ENCODE results near the gene OR7G1. TPM values are rescaled to one million over a fixed set of nuclear protein-coding genes. Genes with fewer than 3 reads are reported as not detected.

The OR7G1 gene
- total RNA-seq, result not detected in 2 replicates

DNA sequence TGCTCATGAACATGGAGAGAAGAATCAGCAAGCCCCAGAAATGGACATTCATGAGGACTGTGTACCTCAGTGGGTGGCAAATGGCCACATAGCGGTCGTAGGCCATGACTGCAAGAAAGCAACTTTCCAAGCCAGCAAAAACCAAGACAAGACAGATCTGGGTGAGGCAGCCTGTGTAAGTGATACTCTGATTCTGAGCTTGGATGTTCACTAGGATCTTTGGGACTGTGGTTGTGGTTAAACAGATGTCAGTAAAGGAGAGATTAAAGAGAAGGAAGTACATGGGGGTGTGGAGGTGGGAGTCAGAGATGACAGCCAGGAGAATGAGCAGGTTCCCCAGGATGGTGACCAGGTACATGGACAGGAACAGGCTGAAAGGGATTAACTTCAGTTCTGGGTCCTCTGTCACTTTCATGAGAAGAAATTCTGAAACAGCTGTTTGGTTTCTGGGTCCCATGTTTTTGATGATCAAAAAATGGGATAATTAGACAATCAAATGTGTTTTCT lies at the start of gene OR7G1:
Gene OR7G1 (minus strand): TSS at position 457 of the 507 bp plus-strand sequence. CDS start 0 bp downstream, at position 457.

GRCh38 chr19:9140159-9140874 lies 24.8 kb upstream of the OR7G1 start, which contains the start of gene ZNF317:
Gene ZNF317 (plus strand): TSS chr19:9140397. CDS start chr19:9156017, 15,620 bp downstream.

GRCh38 chr19:9126900-9127405 lies 11.4 kb upstream of the OR7G1 start, which contains the start of gene OR7G3:
Gene OR7G3 (minus strand): TSS chr19:9126950. CDS start chr19:9126950, 0 bp downstream.

GRCh38 chr19:9107375-9107774 lies 8.2 kb downstream of the OR7G1 start, which contains the start of gene OR7G2:
Gene OR7G2 (minus strand): TSS chr19:9107475. CDS start chr19:9103243, 4,232 bp downstream.

DNA sequence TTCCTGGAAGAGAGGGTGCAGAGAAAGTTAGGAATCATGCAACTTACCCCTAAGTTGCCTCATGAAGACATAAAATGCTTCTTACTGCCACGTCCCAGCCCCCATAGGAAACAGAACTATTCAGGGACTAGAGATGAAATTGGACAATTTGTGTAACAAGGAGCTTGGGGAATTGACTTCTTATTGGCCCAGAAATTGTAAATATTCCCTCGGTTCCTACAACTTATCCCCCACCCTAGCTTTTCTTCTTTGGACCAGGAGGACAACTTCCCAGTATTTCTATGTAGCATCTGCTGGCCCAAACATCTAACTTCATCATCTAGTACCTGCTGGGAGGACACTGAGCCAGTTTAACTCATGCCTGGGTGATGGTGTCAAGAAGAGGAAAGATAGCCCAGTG lies 28.8 kb downstream of the OR7G1 start, which contains the start of gene OR1M1:
Gene OR1M1 (plus strand): TSS at position 301 of the 400 bp plus-strand sequence. CDS start 6,184 bp downstream, outside the sequence.

Other genes starting within 250 kb of the OR7G1 start
- gene MUC16, start 105.4 kb downstream of the OR7G1 start, total RNA-seq, result not detected in 2 replicates
- gene OR1M1, start 28.7 kb downstream of the OR7G1 start, total RNA-seq, result under 0.01 TPM in 1 of 2 replicates, not detected in the other
- gene OR7G2, start 8.3 kb downstream of the OR7G1 start, total RNA-seq, result not detected in 2 replicates
- not detected in 2 replicates for gene OR7G3, start 11.2 kb upstream of the OR7G1 start, total RNA-seq
- 13.5 and 22.2 TPM in 2 replicates for gene ZNF317, start 24.6 kb upstream of the OR7G1 start, total RNA-seq
- 0.33 TPM in 1 of 2 replicates, not detected in the other for gene OR7D2, start 63.2 kb upstream of the OR7G1 start, total RNA-seq
- not detected in 2 replicates for gene OR7D4, start 103.8 kb upstream of the OR7G1 start, total RNA-seq
- gene OR7E24, start 135.2 kb upstream of the OR7G1 start, total RNA-seq, result not detected in 2 replicates
- 10.4 and 12.4 TPM in 2 replicates for gene ZNF699, start 194.1 kb upstream of the OR7G1 start, total RNA-seq
- gene ZNF559, start 208.4 kb upstream of the OR7G1 start, total RNA-seq, result 15.2 and 19.3 TPM in 2 replicates
- 1.3 and 1.9 TPM in 2 replicates for gene ZNF177, start 247.2 kb upstream of the OR7G1 start, total RNA-seq

All from smooth muscle cell of trachea (primary cell).